Neural cell (in vitro differentiated cells): ENCODE data around the gene SHB. TPM values are rescaled to one million over a fixed set of nuclear protein-coding genes. Genes with fewer than 3 reads are reported as not detected.

Source experiments
- H2AFZ ChIP-seq: fragments of 200-600, 300-800 bp; sonication (generic), shearing (Covaris generic); 2 replicates; pipeline ENCODE4 v1.6.0; 2014; ENCODE audit warnings: low read depth, mild to moderate bottlenecking, antibody characterized with exemption, low read length, moderate library complexity
- H3F3A ChIP-seq: fragments of 200-600 bp; shearing (Covaris generic); 2 replicates; pipeline ENCODE4 v1.6.1; 2016; ENCODE audit warnings: mild to moderate bottlenecking, moderate library complexity, mixed read lengths, antibody characterized with exemption, low read length; ENCODE audit not compliant: insufficient read depth, poor library complexity, severe bottlenecking
- H3K27ac ChIP-seq: fragments of 200-600, 300-800 bp; sonication (generic), shearing (Covaris generic); 2 replicates; pipeline ENCODE4 v1.5.1; 2014; ENCODE audit warnings: mild to moderate bottlenecking, low read length, moderate library complexity
- H3K27me3 ChIP-seq: fragments of 300-800, 200-600 bp; sonication (generic), shearing (Covaris generic); 2 replicates; pipeline ENCODE4 v1.6.0; 2014; ENCODE audit warnings: mild to moderate bottlenecking, low read depth, low read length, moderate library complexity; ENCODE audit not compliant: insufficient read depth
- H3K36me3 ChIP-seq: fragments of 300-800, 200-600 bp; sonication (generic), shearing (Covaris generic); 2 replicates; pipeline ENCODE4 v1.5.1; 2014; ENCODE audit warnings: mild to moderate bottlenecking, antibody characterized with exemption, low read length, moderate library complexity; ENCODE audit not compliant: insufficient read depth
- H3K4me2 ChIP-seq: fragments of 300-800, 200-600 bp; sonication (generic), shearing (Covaris generic); 2 replicates; pipeline ENCODE4 v1.6.0; 2014; ENCODE audit warnings: mild to moderate bottlenecking, low read length
- H3K4me3 ChIP-seq: fragments of 300-800, 200-600 bp; sonication (generic), shearing (Covaris generic); 2 replicates; pipeline ENCODE4 v1.5.1; 2014; ENCODE audit warnings: mild to moderate bottlenecking, low read length, moderate library complexity
- H3K79me2 ChIP-seq: fragments of 200-600 bp; shearing (Covaris generic); replicated peaks from 2 replicates; pipeline ENCODE4 v1.6.0; 2014; ENCODE audit warnings: mild to moderate bottlenecking, low read length, moderate library complexity; ENCODE audit not compliant: insufficient read depth
- H3K9ac ChIP-seq: fragments of 300-800, 200-600 bp; sonication (generic), shearing (Covaris generic); 2 replicates; pipeline ENCODE4 v1.6.1; 2016; ENCODE audit warnings: mild to moderate bottlenecking, low read length, mixed read lengths
- H3K9me2 ChIP-seq: fragments of 200-600 bp; shearing (Covaris generic); 2 replicates; pipeline ENCODE4 v1.6.1; 2016; ENCODE audit warnings: mild to moderate bottlenecking, low read length, mixed read lengths; ENCODE audit not compliant: insufficient read depth
- H3K9me3 ChIP-seq: fragments of 200-600, 300-800 bp; sonication (generic), shearing (Covaris generic); 2 replicates; pipeline ENCODE4 v1.6.1; 2016; ENCODE audit warnings: mild to moderate bottlenecking, mixed run types, low read length, moderate library complexity, mixed read lengths
- H4K20me1 ChIP-seq: fragments of 200-600 bp; shearing (Covaris generic); 2 replicates; pipeline ENCODE4 v1.6.1; 2016; ENCODE audit warnings: mild to moderate bottlenecking, mixed run types; ENCODE audit not compliant: insufficient read depth
- CTCF ChIP-seq: fragments of 450-650 bp; IDR thresholded peaks from 2 replicates; pipeline ENCODE4 v1.5.1; 2014; ENCODE audit warnings: antibody characterized with exemption, mild to moderate bottlenecking, moderate library complexity; ENCODE audit not compliant: poor library complexity, severe bottlenecking
- EP300 ChIP-seq: fragments of 450-650 bp; conservative IDR thresholded peaks from 2 replicates; pipeline ENCODE4 v1.6.1; 2014; ENCODE audit warnings: antibody characterized with exemption, mild to moderate bottlenecking, moderate library complexity; ENCODE audit not compliant: poor library complexity, severe bottlenecking
- EZH2 ChIP-seq: fragments of 200-600, 300-800 bp; shearing (Covaris generic), sonication (generic); IDR thresholded peaks from 2 replicates; pipeline ENCODE4 v1.6.1; 2014; ENCODE audit warnings: antibody characterized with exemption, low read length, borderline replicate concordance, mild to moderate bottlenecking; ENCODE audit not compliant: insufficient read depth, poor library complexity, severe bottlenecking
- MXI1 ChIP-seq: fragments of 450-650 bp; conservative IDR thresholded peaks from 2 replicates; pipeline ENCODE4 v1.6.1; 2014; ENCODE audit warnings: antibody characterized with exemption, mild to moderate bottlenecking; ENCODE audit not compliant: poor library complexity, severe bottlenecking
- POLR2AphosphoS5 ChIP-seq: IDR thresholded peaks from 2 replicates; pipeline ENCODE4 v1.6.1; 2012
- RAD21 ChIP-seq: fragments of 450-650 bp; conservative IDR thresholded peaks from 2 replicates; pipeline ENCODE4 v1.6.1; 2014; ENCODE audit warnings: antibody characterized with exemption, mild to moderate bottlenecking, moderate library complexity
- REST ChIP-seq: IDR thresholded peaks from 2 replicates; pipeline ENCODE4 v1.6.1; 2012; ENCODE audit warnings: borderline replicate concordance
- SMC3 ChIP-seq: fragments of 450-650 bp; conservative IDR thresholded peaks from 2 replicates; pipeline ENCODE4 v1.6.1; 2014; ENCODE audit warnings: antibody characterized with exemption, mild to moderate bottlenecking, moderate library complexity; ENCODE audit not compliant: poor library complexity
- TAF1 ChIP-seq: IDR thresholded peaks from 2 replicates; pipeline ENCODE4 v1.6.1; 2012; ENCODE audit warnings: low read depth
- polyA plus RNA-seq: library from polyadenylated mRNA; depleted of rRNA; stranded (reverse); fragments of >200 nt; gene quantifications from 2 replicates; pipeline ENCODE4 v1.2.3, GENCODE V29; 2014

The SHB gene
- polyA plus RNA-seq, 1 donor from 2014 or later: 17.5 TPM

GRCh38 chr9:37971691-37972090 is 97.3 kb downstream of the SHB start:
- Histone ChIP-seq H3K27ac (no peak overlapping the region), H3K4me3 (no peak overlapping the region), H3K4me2 (no peak overlapping the region), H3K36me3 (peaks cover 3% of the 10 kb centered on the region), H3K9me3 (no peaks in the 10 kb centered on the region), H3K9me2 (no peaks in the 10 kb centered on the region), H3F3A (no peaks in the 10 kb centered on the region), H4K20me1 (no peaks in the 10 kb centered on the region), H2AFZ (no peak overlapping the region), H3K9ac (no peak overlapping the region), H3K27me3 (no peaks in the 10 kb centered on the region), H3K79me2 (peaks cover 4% of the 10 kb centered on the region)
- no peak for TF ChIP-seq REST
- no peak for TF ChIP-seq EP300
- TF ChIP-seq POLR2AphosphoS5: no peak
- TF ChIP-seq RAD21: no peak
- no peak for TF ChIP-seq EZH2
- TF ChIP-seq SMC3: no peak
- no peak for TF ChIP-seq MXI1
- no peak for TF ChIP-seq CTCF
- TF ChIP-seq TAF1: no peak

GRCh38 chr9:37971108-37971459 is 97.9 kb downstream of the SHB start:
- Histone ChIP-seq H3K79me2 (no peaks in the 10 kb centered on the region), H4K20me1 (no peaks in the 10 kb centered on the region), H3K27ac (no peak overlapping the region), H3K27me3 (no peaks in the 10 kb centered on the region), H2AFZ (no peak overlapping the region), H3F3A (no peaks in the 10 kb centered on the region), H3K9ac (no peak overlapping the region), H3K4me2 (no peak overlapping the region), H3K36me3 (peaks cover 3% of the 10 kb centered on the region), H3K9me2 (no peaks in the 10 kb centered on the region), H3K4me3 (no peak overlapping the region), H3K9me3 (no peaks in the 10 kb centered on the region)
- no peak for TF ChIP-seq POLR2AphosphoS5
- TF ChIP-seq MXI1: no peak
- TF ChIP-seq SMC3: no peak
- no peak for TF ChIP-seq EZH2
- no peak for TF ChIP-seq EP300
- no peak for TF ChIP-seq REST
- no peak for TF ChIP-seq CTCF
- TF ChIP-seq TAF1: no peak
- TF ChIP-seq RAD21: no peak
